H9 (cell line): ENCODE data around the gene ARHGAP8. TPM values are rescaled to one million over a fixed set of nuclear protein-coding genes. Genes with fewer than 3 reads are reported as not detected.

Experiments
- DNase-seq: peaks from one replicate; pipeline ENCODE4 v3.0.0-alpha.2; 2017
- H2AFZ ChIP-seq: one replicate; pipeline ENCODE4 v1.6.1; 2013; ENCODE audit warnings: mild to moderate bottlenecking, low read length, control low read depth, moderate library complexity
- H2AK5ac ChIP-seq: 2 replicates; pipeline ENCODE4 v1.6.1; 2013; ENCODE audit warnings: low read length, control low read depth, mixed read lengths; ENCODE audit not compliant: insufficient read length
- H2BK120ac ChIP-seq: one replicate; pipeline ENCODE4 v1.6.1; 2013; ENCODE audit warnings: low read depth, mild to moderate bottlenecking, low read length, control low read depth, inconsistent platforms; ENCODE audit not compliant: poor library complexity, severe bottlenecking
- H2BK12ac ChIP-seq: 2 replicates; pipeline ENCODE4 v1.6.1; 2013; ENCODE audit warnings: low read length, control low read depth, mixed read lengths, low read depth; ENCODE audit not compliant: insufficient read length
- H2BK15ac ChIP-seq: 2 replicates; pipeline ENCODE4 v1.6.1; 2013; ENCODE audit warnings: low read depth, low read length, control low read depth
- H2BK20ac ChIP-seq: one replicate; pipeline ENCODE4 v1.6.1; 2013; ENCODE audit warnings: low read depth, mild to moderate bottlenecking, low read length, control low read depth, inconsistent platforms; ENCODE audit not compliant: poor library complexity, severe bottlenecking
- H2BK5ac ChIP-seq: 2 replicates; pipeline ENCODE4 v1.6.1; 2013; ENCODE audit warnings: low read length, control low read depth, mixed read lengths; ENCODE audit not compliant: insufficient read length
- H3K14ac ChIP-seq: 2 replicates; pipeline ENCODE4 v1.6.1; 2013; ENCODE audit warnings: low read length, control low read depth; ENCODE audit not compliant: insufficient read depth
- H3K18ac ChIP-seq: 2 replicates; pipeline ENCODE4 v1.6.1; 2013; ENCODE audit warnings: low read depth, mild to moderate bottlenecking, mixed read lengths, low read length, control low read depth; ENCODE audit not compliant: insufficient read length
- H3K23ac ChIP-seq: 2 replicates; pipeline ENCODE4 v1.6.1; 2013; ENCODE audit warnings: low read length, control low read depth, mixed read lengths, low read depth; ENCODE audit not compliant: insufficient read length
- H3K23me2 ChIP-seq: 2 replicates; pipeline ENCODE4 v1.6.1; 2013; ENCODE audit warnings: low read depth, mild to moderate bottlenecking, mixed read lengths, low read length, control low read depth; ENCODE audit not compliant: insufficient read length, poor library complexity, severe bottlenecking
- H3K27ac ChIP-seq: 2 replicates; pipeline ENCODE4 v1.5.1; 2013; ENCODE audit warnings: low read length, control low read depth, mixed read lengths, low read depth; ENCODE audit not compliant: insufficient read length
- H3K27me3 ChIP-seq: 2 replicates; pipeline ENCODE4 v1.6.1; 2013; ENCODE audit warnings: low read length, control low read depth, inconsistent platforms; ENCODE audit not compliant: insufficient read depth
- H3K4ac ChIP-seq: 2 replicates; pipeline ENCODE4 v1.6.1; 2013; ENCODE audit warnings: low read depth, mild to moderate bottlenecking, control low read depth, inconsistent platforms, low read length, moderate library complexity
- H3K4me1 ChIP-seq: 2 replicates; pipeline ENCODE4 v1.6.1; 2013; ENCODE audit warnings: low read length, control low read depth, inconsistent platforms; ENCODE audit not compliant: insufficient read depth
- H3K4me2 ChIP-seq: 2 replicates; pipeline ENCODE4 v1.6.1; 2013; ENCODE audit warnings: low read length, control low read depth, mixed read lengths; ENCODE audit not compliant: insufficient read length, insufficient read depth
- H3K56ac ChIP-seq: 2 replicates; pipeline ENCODE4 v1.6.1; 2013; ENCODE audit warnings: low read depth, mild to moderate bottlenecking, mixed read lengths, low read length, control low read depth; ENCODE audit not compliant: insufficient read length
- H3K79me1 ChIP-seq: 2 replicates; pipeline ENCODE4 v1.6.1; 2013; ENCODE audit warnings: low read depth, mild to moderate bottlenecking, moderate library complexity, low read length, control low read depth, inconsistent platforms; ENCODE audit not compliant: insufficient read depth, poor library complexity, severe bottlenecking
- H3K79me2 ChIP-seq: 2 replicates; pipeline ENCODE4 v1.6.1; 2013; ENCODE audit warnings: low read length, control low read depth, inconsistent platforms; ENCODE audit not compliant: insufficient read depth
- H3K9ac ChIP-seq: 2 replicates; pipeline ENCODE4 v1.6.1; 2013; ENCODE audit warnings: low read length, control low read depth, mixed read lengths; ENCODE audit not compliant: insufficient read length; ENCODE audit errors: extremely low read depth
- H3K9me3 ChIP-seq: one replicate; pipeline ENCODE4 v1.6.1; 2013; ENCODE audit warnings: low read depth, low read length, inconsistent platforms; ENCODE audit not compliant: control insufficient read depth
- H3T11ph ChIP-seq: one replicate; pipeline ENCODE4 v1.6.1; 2013; ENCODE audit warnings: mild to moderate bottlenecking, low read length, control low read depth, inconsistent platforms
- H4K20me1 ChIP-seq: one replicate; pipeline ENCODE4 v1.6.1; 2013; ENCODE audit not compliant: control insufficient read depth, insufficient read length, insufficient read depth
- H4K5ac ChIP-seq: 2 replicates; pipeline ENCODE4 v1.6.1; 2013; ENCODE audit warnings: low read depth, mild to moderate bottlenecking, mixed read lengths, low read length, control low read depth; ENCODE audit not compliant: insufficient read length
- H4K8ac ChIP-seq: replicated peaks from 2 replicates; pipeline ENCODE4 v1.6.1; 2013; ENCODE audit warnings: low read length, control low read depth, mixed read lengths, low read depth; ENCODE audit not compliant: insufficient read length
- H4K91ac ChIP-seq: 2 replicates; pipeline ENCODE4 v1.6.1; 2013; ENCODE audit warnings: low read depth, mild to moderate bottlenecking, moderate library complexity, mixed read lengths, low read length, control low read depth; ENCODE audit not compliant: insufficient read length
- H3K27ac Mint-ChIP-seq, 3 experiments: 2 replicates in 2 of 3; 3 replicates in 1 of 3; pipeline ENCODE4 v1.8.0; 2020 to 2021; ENCODE audit warnings: mixed read lengths in 3 of 3, mild to moderate bottlenecking in 1 of 3, moderate library complexity in 1 of 3
- H3K27me3 Mint-ChIP-seq: 2 replicates; pipeline ENCODE4 v1.8.0; 2021; ENCODE audit warnings: low read depth, mild to moderate bottlenecking, moderate library complexity, mixed read lengths
- H3K36me3 Mint-ChIP-seq, 3 experiments: 2 replicates in 2 of 3; 3 replicates in 1 of 3; pipeline ENCODE4 v1.8.0; 2020 to 2021; ENCODE audit warnings: low read depth in 3 of 3, mixed read lengths in 3 of 3; ENCODE audit not compliant: insufficient read depth in 1 of 3
- H3K4me1 Mint-ChIP-seq, 2 experiments: 2 replicates each; pipeline ENCODE4 v1.8.0; 2020; ENCODE audit warnings: mixed read lengths in 2 of 2
- H3K4me3 Mint-ChIP-seq, 2 experiments: 2 replicates in 1 of 2; 3 replicates in 1 of 2; pipeline ENCODE4 v1.8.0; 2020 to 2021; ENCODE audit warnings: mild to moderate bottlenecking in 2 of 2, mixed read lengths in 2 of 2, moderate library complexity in 1 of 2
- H3K9me3 Mint-ChIP-seq, 2 experiments: 2 replicates in 1 of 2; 3 replicates in 1 of 2; pipeline ENCODE4 v1.8.0; 2020; ENCODE audit warnings: mild to moderate bottlenecking in 2 of 2, mixed read lengths in 2 of 2, moderate library complexity in 1 of 2
- CTCF ChIP-seq: fragments of 200-600 bp; sonication (generic); conservative IDR thresholded peaks from 3 replicates; pipeline ENCODE4 v1.8.0; 2021; ENCODE audit warnings: antibody characterized with exemption, mild to moderate bottlenecking
- WGBS: extraction: QIAGEN DNeasy Blood & Tissue Kit; methylation state at CpG from one replicate; pipeline ENCODE4 v1.1.7; 2013; ENCODE audit warnings: missing lambda C conversion rate, low lambda C conversion rate, mixed read lengths; ENCODE audit not compliant: insufficient read length; ENCODE audit errors: extremely low coverage; 5-methylcytosine and 5-hydroxymethylcytosine counted together
- total RNA-seq: library from RNA; stranded (reverse); gene quantifications from 2 replicates; pipeline ENCODE4 v1.2.1, GENCODE V29; 2021

Gene ARHGAP8
- total RNA-seq, 1 experiment from 2014 or later = 35.4 TPM

GRCh38 chr22:44895296-44896055 is 143.1 kb downstream of the ARHGAP8 start:
- peaks cover 9 to 12% of the 10 kb centered on the region in 2 experiments for H3K4me1 Mint-ChIP-seq
- DNase-seq = no peak
- Histone ChIP-seq H4K20me1 (no peaks in the 10 kb centered on the region), H3K4ac (no peak overlapping the region), H3K14ac (no peak overlapping the region; the same call in 1 of the 2 replicates), H2AK5ac (no peak overlapping the region), H2BK20ac (no peak overlapping the region), H3K9me3 (no peaks in the 10 kb centered on the region), H3K9ac (no peak overlapping the region), H3K23ac (no peak overlapping the region), H3K79me2 (no peaks in the 10 kb centered on the region), H3K79me1 (no peaks in the 10 kb centered on the region), H4K8ac (no peak overlapping the region), H2BK120ac (no peak overlapping the region), H3K4me2 (no peak overlapping the region), H3K18ac (no peak overlapping the region), H3K56ac (no peak overlapping the region), H3K27me3 (no peaks in the 10 kb centered on the region), H4K91ac (no peak overlapping the region), H2BK12ac (no peak overlapping the region), H4K5ac (no peak overlapping the region), H3T11ph (no peak overlapping the region), H2AFZ (no peak overlapping the region), H2BK15ac (no peak overlapping the region), H2BK5ac (no peak overlapping the region), H3K4me1 (no peaks in the 10 kb centered on the region), H3K27ac (no peak overlapping the region), H3K23me2 (no peaks in the 10 kb centered on the region)
- no peak for TF ChIP-seq CTCF
- peak overlapping the region in 2 of 3 experiments; percentile 22 to 67; a peak in 1 of 7 replicates for H3K27ac Mint-ChIP-seq
- WGBS = no CpG with 5 or more reads among the region's 23 CpGs
- H3K27me3 Mint-ChIP-seq = no peaks in the 10 kb centered on the region
- H3K9me3 Mint-ChIP-seq = 0 out of 5 replicates have a peak, but pooled peaks cover 0 to under 1% of the 10 kb centered on the region in 2 experiments
- H3K36me3 Mint-ChIP-seq = peaks cover 14 to 48% (median 26%) of the 10 kb centered on the region in 3 experiments
- H3K4me3 Mint-ChIP-seq = no peak overlapping the region
